ENCODE data around the gene TXNDC11. TPM values are rescaled to one million over a fixed set of nuclear protein-coding genes. Genes with fewer than 3 reads are reported as not detected.
A peak's percentile ranks its signal among the peaks of the same experiment; 100 is the strongest.

Gene TXNDC11
- total RNA-seq, 6 experiments from 2014 or later: 38.8 to 49.0 (median 44.4) TPM

- no peak for DNase-seq
- Mint-ChIP-seq H3K9me3 (no peaks in the 10 kb centered on the region), H3K27ac (no peak overlapping the region; the same call in 1 of the 2 replicates), H3K4me3 (no peak overlapping the region), H3K36me3 (ENCODE audit: low read depth) (peaks cover 39% of the 10 kb centered on the region), H3K4me1 (ENCODE audit: low read depth) (no peaks in the 10 kb centered on the region), H3K27me3 (ENCODE audit: insufficient read depth) (no peaks in the 10 kb centered on the region)
- no peak for TF ChIP-seq CTCF (IDR thresholded peaks at IDR 0.05)
These were observed 26.2 kb upstream of the TXNDC11 start for GRCh38 chr16:11768849-11769248.

- TF ChIP-seq CTCF (IDR thresholded peaks at IDR 0.05): no peak
- H3K36me3 Mint-ChIP-seq (ENCODE audit: low read depth): peaks cover 60% of the 10 kb centered on the region
- no peak overlapping the region for H3K27ac Mint-ChIP-seq
- no peak overlapping the region for H3K4me3 Mint-ChIP-seq
- peaks cover 17% of the 10 kb centered on the region for H3K4me1 Mint-ChIP-seq (ENCODE audit: low read depth)
- no peaks in the 10 kb centered on the region for H3K9me3 Mint-ChIP-seq
- peaks cover 4% of the 10 kb centered on the region; the same call in 1 of the 2 replicates for H3K27me3 Mint-ChIP-seq (ENCODE audit: insufficient read depth)
- no peak for DNase-seq
These were observed 19.8 kb upstream of the TXNDC11 start for GRCh38 chr16:11762431-11762830.

- peaks cover 65% of the 10 kb centered on the region for H3K36me3 Mint-ChIP-seq (ENCODE audit: low read depth)
- H3K9me3 Mint-ChIP-seq: no peaks in the 10 kb centered on the region
These were observed 17.3 kb upstream of the TXNDC11 start for GRCh38 chr16:11759997-11760396.

DNA sequence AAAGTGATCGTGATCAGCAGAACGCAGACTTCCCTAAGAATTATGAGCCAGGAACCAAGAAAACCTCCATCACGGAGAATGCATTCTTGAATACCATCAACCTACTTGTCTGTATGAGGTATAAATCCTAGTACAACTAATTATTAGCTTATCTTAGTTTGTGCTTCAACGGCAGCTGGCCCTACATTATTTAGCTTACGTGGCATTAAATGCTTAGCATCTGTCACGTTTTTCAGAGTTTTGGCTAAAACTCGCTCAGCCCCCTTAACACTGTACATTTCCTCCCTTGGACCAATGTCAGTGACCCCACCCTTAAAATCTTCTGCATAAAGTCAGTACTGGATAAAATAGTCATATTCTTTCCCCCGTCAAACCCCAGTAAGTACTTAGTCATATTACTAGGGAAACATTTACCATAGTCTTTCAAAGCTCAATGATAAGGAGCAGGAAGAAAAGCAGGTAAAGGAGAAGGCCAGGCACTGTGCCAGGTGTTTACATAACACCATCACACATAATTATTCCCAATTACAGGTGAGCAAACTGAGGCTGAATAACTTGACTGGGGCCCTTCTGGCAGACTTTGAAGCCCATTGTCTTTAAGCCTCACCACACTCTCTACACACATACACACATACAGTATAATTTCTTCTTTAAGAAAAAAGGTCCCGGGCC, 16.6 kb upstream of the TXNDC11 start:
- DNase-seq: no peak
- H3K4me3 Mint-ChIP-seq: no peak overlapping the region
- peaks cover 61% of the 10 kb centered on the region for H3K36me3 Mint-ChIP-seq (ENCODE audit: low read depth)
- no peak for TF ChIP-seq CTCF (IDR thresholded peaks at IDR 0.05)
- no peak overlapping the region for H3K27ac Mint-ChIP-seq
- peaks cover 4% of the 10 kb centered on the region; the same call in 1 of the 2 replicates for H3K27me3 Mint-ChIP-seq (ENCODE audit: insufficient read depth)
- H3K9me3 Mint-ChIP-seq: no peaks in the 10 kb centered on the region
- H3K4me1 Mint-ChIP-seq (ENCODE audit: low read depth): peaks cover 20% of the 10 kb centered on the region

More at GRCh38 chr16:11759997-11760396, 17.3 kb upstream of the TXNDC11 start:
- DNase-seq: no peak
- Mint-ChIP-seq H3K27me3 (ENCODE audit: insufficient read depth) (peaks cover 4% of the 10 kb centered on the region; the same call in 1 of the 2 replicates), H3K4me3 (no peak overlapping the region), H3K4me1 (ENCODE audit: low read depth) (peaks cover 20% of the 10 kb centered on the region), H3K27ac (no peak overlapping the region)
- no peak for TF ChIP-seq CTCF (IDR thresholded peaks at IDR 0.05)

DNA sequence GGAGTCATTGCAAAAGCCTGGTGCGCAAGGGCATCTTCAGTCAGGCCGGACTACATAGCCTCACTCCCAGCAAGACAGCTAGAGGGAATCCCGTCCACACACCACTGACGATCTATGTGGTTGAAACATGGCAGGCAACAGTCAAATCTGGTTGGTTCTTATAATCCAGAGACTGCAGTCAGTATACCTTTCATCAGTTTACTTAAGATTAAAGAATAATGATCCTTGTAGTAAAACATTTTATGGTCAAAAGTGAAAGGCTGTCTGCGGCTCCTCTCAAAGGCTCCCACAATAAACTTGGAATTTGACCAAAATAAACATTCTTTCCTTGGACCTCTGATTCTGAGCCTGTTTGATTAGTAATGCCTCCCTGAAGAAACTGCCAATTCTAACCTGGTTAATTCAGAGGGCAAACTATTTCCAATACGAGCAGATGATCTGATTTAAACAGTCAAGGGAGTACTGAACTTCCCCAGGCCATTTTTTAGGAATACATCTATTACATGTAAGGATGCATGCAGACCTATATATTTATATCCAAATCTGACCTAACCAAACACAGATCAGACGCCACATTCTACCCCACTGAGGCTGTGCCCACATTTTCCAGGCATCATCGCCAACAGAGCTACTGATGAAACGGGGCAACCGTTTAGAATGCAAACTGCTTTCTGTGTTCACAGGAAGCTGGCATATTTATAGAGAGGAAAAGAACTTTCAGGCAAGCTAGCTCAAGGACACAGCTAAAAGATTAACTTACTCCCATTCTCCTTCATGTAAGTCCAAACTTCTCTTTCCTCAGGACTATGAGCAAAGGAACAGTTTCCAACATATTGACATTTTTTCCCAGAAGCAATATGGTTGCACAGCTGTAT, 15.3 kb upstream of the TXNDC11 start:
- H3K27me3 Mint-ChIP-seq (ENCODE audit: insufficient read depth): peaks cover 4% of the 10 kb centered on the region; the same call in 1 of the 2 replicates
- H3K4me3 Mint-ChIP-seq: no peak overlapping the region
- peaks cover 62% of the 10 kb centered on the region for H3K36me3 Mint-ChIP-seq (ENCODE audit: low read depth)
- no peaks in the 10 kb centered on the region for H3K9me3 Mint-ChIP-seq
- H3K4me1 Mint-ChIP-seq (ENCODE audit: low read depth): peaks cover 20% of the 10 kb centered on the region
- peak overlapping the region; percentile 45 for H3K27ac Mint-ChIP-seq
- no peak for TF ChIP-seq CTCF (IDR thresholded peaks at IDR 0.05)
- DNase-seq: peak; percentile 41
